ENCODE results near the gene PCGF3.
"Not testable (repeated sequence)": the region's sequence is repeated elsewhere in the genome, so short reads cannot be mapped to it uniquely, and the experiment has no call there.

Gene PCGF3

GRCh38 chr4:726235-726787 is 20.7 kb downstream of the PCGF3 start:
- DNase-seq = no peak

DNA sequence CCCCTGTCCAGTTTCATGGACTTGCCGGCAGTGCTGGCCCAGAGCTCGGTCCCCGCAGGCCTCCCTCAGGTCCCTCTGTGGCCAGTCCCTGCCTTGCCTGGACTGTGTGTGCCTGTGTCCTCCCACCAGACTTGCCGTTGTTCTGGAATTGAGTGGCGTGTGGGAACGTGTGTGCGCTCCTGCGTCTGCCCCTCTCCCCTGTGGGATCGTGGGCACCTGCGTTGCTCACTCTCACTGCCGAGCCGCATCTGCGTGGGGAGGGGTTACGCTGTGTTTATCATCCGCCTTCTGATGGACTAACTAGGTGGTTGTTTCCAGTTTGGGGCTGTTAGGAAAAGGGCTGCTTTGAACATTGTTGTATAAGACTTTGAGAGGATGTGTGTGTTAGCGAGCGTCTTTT is 21.2 kb downstream of the PCGF3 start:
- DNase-seq = no peak

GRCh38 chr4:727576-727975 is 21.9 kb downstream of the PCGF3 start:
- no peak for DNase-seq

DNA sequence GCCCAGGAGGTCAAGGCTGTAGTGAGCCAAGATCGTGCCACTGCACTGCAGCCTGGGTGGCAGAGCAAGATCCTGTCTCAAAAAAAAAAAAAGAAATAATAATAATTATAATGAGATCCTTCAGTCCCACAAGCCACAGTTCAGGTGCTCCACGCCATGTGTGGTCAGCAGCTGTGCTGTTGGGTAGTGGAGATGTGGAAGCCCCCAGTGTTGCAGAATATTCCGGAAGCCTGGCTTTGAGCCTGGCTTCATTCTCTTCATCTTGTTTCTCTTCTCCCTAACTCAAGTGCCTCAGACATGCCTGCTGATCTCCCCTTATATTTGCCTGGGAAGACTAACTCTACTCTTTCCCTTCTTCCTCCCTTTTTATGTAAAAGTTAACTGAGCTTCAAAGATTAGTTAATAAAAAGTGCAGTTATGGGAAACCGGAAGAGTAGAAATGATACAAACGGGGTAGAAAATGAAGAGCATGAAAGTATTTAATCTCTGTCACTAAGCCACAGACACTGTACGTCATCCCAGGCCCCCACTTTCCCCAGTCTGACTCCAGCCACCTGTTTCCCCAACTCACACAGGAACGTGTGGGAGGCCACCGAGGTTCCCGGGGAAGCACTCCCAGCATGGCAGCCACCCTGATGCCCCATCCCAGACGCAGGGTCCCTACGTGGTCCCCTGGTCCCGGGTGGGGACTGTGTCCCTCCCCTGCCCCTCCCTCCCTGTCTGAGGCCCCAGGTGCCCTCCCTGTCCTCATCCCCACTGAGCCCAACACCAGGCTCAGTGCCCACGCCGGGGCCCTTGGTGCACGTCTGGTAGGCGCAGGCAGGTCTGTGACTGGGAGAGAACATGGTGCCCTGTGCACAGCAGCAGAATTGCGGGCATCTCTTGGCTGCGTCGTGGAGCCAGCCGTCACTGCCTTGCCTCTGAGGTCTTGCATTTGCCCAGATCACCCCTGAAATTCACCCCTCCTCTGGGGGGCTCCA is 24.0 kb downstream of the PCGF3 start:
- no peak for DNase-seq

GRCh38 chr4:730511-730910 is 24.9 kb downstream of the PCGF3 start:
- DNase-seq = no peak

DNA sequence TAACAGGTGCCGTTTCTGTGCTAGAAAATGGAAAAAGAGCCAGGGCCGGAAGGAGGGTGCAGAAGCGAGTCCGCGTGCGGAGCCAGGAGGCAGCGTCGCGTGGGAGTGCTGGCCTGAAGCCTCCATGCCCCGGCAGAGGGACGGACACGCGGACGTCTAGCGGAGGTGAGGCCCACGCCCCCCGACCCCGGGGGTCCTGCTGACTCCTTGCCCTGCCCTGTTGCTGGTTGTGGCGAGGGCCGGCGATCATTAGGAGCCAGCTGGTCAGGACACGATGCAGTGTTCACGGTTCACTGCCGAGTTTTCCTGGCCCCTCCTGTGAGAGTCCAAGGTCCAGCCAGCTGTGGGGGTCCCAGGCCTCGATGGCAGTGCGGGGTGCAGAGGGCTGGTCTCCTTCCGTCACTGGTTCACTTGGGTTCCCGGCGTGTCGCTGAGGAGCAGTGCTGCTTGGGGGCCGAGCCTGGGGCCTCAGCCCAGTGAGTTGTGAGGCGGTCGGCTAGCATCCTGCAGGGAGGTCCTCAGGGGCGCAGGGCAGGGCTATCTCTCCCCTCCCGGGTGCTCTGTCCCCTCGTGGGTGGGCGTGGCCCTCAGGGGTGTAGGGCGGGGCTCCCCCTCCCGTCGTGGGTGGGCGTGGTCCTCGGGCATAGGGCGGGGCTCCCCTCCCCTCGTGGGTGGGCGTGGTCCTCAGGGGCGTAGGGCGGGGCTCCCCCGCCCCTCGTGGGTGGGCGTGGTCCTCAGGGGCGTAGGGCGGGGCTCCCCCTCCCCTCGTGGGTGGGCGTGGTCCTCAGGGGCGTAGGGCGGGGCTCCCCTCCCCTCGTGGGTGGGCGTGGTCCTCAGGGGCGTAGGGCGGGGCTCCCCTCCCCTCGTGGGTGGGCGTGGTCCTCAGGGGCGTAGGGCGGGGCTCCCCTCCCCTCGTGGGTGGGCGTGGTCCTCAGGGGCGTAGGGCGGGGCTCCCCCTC is 25.6 kb downstream of the PCGF3 start:
- DNase-seq = not testable (repeated sequence)

GRCh38 chr4:731954-732353 is 26.3 kb downstream of the PCGF3 start:
- DNase-seq = not testable (repeated sequence)

DNA sequence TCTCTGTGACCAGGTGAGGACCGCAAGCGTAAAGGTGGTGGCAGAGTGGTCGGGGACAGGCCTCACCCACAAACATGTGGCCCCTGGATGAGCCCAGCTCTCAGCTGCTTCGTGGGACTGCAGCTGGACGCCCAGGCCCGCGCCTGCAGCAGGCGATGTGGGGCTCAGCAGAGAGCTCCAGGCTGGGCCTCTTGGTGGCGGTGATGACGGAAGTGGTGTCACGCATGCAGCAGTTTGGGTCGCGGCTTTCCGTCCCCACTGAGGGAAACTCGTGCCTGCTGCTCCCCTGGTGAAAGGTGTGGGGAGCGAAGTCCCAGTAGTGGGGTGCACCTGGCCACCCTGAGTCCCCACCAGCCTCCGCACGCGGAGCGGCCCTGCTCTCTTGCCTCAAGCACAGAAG is 26.9 kb downstream of the PCGF3 start:
- no peak for DNase-seq

DNA sequence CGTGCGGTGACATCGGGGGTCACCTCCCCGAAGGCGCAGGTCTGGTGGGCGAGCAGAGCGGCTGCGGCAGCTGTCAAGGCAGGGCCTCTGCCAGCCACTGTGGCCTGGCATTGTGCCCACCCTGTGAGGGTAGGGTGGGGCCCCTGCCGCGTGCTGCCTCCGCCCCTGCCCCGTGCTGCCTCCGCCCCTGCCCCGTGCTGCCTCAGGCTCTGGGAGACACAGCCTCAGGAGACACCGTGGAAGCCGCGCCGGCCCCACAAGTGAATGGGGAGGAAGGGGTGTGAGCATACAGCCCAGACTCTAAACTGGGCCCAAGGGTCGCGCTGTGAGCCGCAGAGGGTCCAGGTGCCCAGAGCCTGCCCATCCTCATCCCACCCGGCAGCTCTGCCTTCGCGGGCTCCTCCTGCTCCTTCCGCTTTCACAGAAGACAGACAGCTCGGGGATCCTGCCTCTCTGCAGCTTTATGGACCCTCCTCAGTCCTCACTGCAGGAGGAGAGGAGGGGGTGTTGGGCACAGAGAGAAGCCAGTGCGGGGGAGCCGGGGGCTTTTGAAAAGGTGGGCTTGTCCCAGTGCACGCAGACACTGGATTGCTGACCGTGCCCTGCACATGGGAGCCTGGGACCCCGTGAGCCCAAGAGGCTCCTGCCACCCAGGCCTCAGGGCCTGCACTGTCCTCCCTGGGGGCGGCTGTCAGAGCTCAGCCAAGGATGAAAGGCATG is 27.4 kb downstream of the PCGF3 start:
- DNase-seq = no peak

DNA sequence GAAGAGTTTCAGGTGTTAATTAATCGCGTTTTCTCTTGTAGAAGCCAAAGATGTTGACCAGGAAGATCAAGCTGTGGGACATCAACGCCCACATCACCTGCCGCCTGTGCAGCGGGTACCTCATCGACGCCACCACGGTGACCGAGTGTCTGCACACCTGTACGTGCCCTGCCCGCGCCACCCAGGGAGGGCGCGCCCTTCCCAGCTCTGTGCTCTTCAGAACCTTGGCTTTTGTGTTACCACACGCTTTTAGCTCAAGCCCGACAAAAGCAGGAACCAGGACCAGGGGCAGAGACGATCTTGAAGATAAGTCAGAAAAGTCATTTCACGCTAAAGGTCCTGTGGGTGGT is 28.0 kb downstream of the PCGF3 start:
- no peak for DNase-seq

DNA sequence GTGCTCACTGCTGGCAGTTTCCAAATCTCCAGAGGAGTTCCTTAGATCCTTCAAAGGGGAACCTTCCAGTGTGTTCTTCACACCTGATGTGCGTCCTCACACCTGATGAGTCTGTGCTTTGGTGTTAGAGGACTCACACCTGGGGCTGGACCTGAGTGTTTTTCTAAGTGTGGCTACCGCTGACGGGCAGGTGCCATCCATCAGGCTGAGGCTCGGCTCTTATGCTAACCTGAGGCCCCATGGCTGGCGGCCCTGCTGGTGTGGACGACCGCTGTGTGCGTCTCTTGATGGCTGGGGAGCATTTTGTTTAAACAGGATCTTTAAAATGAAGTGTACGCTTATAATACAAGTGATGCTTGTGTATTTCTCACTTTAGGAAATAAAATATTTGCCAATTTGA is 28.4 kb downstream of the PCGF3 start:
- DNase-seq = no peak

GRCh38 chr4:734951-735350 is 29.3 kb downstream of the PCGF3 start:
- no peak for DNase-seq

GRCh38 chr4:735583-735982 is 30.0 kb downstream of the PCGF3 start:
- no peak for DNase-seq

GRCh38 chr4:736561-736960 is 30.9 kb downstream of the PCGF3 start:
- DNase-seq = not testable (repeated sequence)

DNA sequence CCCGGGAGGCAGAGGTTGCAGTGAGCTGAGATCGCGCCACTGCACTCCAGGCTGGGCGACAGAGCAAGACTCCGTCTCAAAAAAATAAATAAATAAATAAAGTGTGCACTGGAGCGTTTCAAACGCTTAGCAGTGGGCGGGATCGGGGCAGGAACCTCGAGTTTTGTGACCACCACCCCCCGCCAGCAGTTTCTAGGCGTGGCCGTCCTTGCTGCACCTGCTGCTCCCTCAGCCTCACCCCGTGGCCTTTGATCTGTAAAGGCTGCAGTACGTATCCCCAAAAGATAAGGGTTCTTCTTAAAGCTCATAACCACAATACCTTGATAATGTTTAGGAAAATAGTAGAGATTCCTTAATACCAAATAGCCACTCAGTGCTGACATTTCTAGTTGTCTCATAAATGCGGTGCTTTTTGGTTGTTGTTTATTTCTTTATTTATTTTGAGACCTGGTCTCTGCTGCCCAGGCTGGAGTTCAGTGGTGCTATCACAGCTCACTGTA is 33.2 kb downstream of the PCGF3 start:
- DNase-seq = no peak

- no peak for DNase-seq
Measured at GRCh38 chr4:739569-739968, 33.9 kb downstream of the PCGF3 start.

- no peak for DNase-seq
Measured at GRCh38 chr4:740011-740410, 34.4 kb downstream of the PCGF3 start.

DNA sequence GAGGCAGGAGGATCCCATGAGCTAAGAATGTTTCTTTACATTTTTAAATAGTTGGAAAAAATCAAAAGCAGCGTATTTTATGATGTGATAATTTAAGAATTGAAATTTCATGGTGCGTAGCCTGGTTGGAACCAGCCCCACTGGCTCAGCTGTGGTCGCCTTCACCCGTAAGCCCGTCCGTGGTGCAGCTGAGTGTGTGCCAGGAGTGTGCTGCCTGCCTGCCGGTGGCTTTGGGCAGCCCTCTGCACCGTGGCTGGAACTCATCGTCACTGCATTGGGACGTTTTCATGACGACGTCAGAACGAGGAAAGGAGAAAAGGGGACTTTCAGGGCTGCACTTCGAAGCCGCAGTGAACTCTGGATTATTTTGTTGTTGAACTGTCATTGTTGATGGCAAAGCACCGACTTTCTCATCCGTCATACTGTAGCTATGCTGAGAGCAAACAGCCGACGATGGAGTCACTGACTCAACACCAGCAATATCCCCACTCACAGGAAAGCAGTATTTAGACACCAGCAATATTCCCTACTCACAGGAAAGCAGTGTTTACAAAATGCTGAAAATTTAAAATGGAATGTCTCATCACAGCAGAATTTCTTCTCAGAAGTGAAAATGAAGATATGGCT is 35.1 kb downstream of the PCGF3 start:
- DNase-seq = no peak

DNA sequence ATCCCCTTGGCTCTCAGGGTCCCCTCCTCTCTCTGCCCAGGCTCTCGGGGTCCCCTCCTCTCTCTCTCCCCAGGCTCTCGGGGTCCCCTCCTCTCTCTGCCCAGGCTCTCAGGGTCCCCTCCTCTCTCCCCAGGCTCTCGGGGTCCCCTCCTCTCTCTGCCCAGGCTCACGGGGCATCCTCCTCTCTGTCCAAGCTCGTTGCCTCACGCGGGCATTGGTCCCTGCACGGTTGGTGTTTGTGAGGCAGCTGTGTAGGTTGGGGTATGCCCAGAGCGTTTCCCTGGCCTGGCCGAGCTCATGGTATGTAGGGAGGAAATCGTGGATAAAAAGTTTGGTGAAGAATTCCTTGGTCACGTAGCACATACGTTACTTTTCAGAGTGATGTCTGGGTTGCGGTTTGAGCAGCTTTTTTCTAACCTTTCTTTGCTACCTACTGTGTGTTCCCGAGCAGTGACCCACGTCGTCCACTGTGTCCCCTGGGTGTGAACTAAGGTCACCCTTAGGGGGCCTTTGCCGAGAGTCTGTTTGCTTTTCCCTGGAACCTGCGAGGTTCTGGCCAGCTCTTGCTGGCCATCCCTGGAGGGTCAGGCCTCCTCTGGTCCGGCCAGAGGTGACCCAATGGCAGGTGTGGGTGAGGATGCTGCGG is 36.6 kb downstream of the PCGF3 start:
- DNase-seq = no peak

DNA sequence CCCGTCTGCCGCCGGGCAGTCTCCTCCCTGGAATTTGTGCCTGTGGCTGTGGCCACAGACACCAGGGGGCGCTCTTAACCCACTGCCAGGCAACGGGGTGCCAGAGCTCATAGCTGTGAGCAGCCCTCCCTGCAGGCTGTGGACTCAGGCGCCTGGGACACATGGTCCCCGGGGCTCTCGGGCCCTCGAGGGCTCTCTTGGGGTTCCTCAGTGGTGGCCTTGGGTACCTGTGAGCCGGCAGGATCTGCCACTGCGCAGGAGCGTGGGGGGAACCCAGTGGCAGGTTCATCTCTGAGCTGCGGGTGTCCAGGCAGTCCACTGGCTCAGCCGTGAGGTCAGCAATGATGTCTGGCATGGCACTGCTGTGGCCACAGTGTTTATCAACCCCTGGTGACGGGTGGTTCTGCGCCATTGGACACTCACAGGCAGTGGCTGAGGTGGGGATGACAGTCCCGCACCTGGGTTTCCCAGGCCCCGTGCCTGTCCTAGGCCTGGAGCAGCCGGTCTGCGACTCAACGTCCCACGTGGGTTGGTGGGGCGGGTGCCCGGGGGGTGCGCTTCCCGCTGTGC is 37.2 kb downstream of the PCGF3 start:
- DNase-seq = peak; percentile 84

All from stimulated activated CD4-positive, alpha-beta T cell treated with anti-CD3 and anti-CD28 coated beads, Interleukin-4, amount 100 ng/mL, for 24 hours (primary cell).